SK-N-SH treated with all-trans-retinoic acid at 6 μM for 48 hours (cell line): ENCODE data around the gene FAM227B.
"Not testable (repeated sequence)": the region's sequence is repeated elsewhere in the genome, so short reads cannot be mapped to it uniquely, and the experiment has no call there.

Experiments
- BACH2 ChIP-seq: fragments of 250-450 bp; sonication (Bioruptor Pico); IDR thresholded peaks from 2 replicates; pipeline ENCODE4 v1.9.0; 2021; ENCODE audit warnings: mild to moderate bottlenecking, borderline replicate concordance
- OSR1 ChIP-seq: fragments of 250-450 bp; sonication (Bioruptor Pico); IDR thresholded peaks from 2 replicates; pipeline ENCODE4 v1.8.0; 2022; ENCODE audit warnings: moderate library complexity, mild to moderate bottlenecking, inconsistent platforms
- ZFP3 ChIP-seq: fragments of 250-450 bp; sonication (Bioruptor Pico); IDR thresholded peaks from 2 replicates; pipeline ENCODE4 v1.5.0; 2020; ENCODE audit warnings: mild to moderate bottlenecking, moderate library complexity
- ZFP30 ChIP-seq: fragments of 450-650 bp; formaldehyde crosslinking; IDR thresholded peaks from 2 replicates; pipeline ENCODE4 v1.5.0; 2022; ENCODE audit warnings: mild to moderate bottlenecking, moderate library complexity
- ZNF565 ChIP-seq: fragments of 450-650 bp; formaldehyde crosslinking; conservative IDR thresholded peaks from 2 replicates; pipeline ENCODE4 v1.5.0; 2020; ENCODE audit warnings: low read depth, mild to moderate bottlenecking, moderate library complexity
- ZNF70 ChIP-seq: fragments of 450-650 bp; formaldehyde crosslinking; IDR thresholded peaks from 2 replicates; pipeline ENCODE4 v1.5.0; 2020; ENCODE audit warnings: mild to moderate bottlenecking, moderate library complexity
- ZNF8 ChIP-seq: fragments of 450-650 bp; formaldehyde crosslinking; IDR thresholded peaks from 2 replicates; pipeline ENCODE4 v1.5.0; 2020; ENCODE audit warnings: mild to moderate bottlenecking, moderate library complexity
- TF ChIP-seq, protein P1 (sequence below): fragments of 250-450 bp; sonication (Bioruptor Pico); IDR thresholded peaks from 2 replicates; pipeline ENCODE4 v1.5.1; 2021; ENCODE audit warnings: mild to moderate bottlenecking, moderate library complexity
- TF ChIP-seq, protein P2 (sequence below): fragments of 250-450 bp; sonication (Bioruptor Pico); IDR thresholded peaks from 2 replicates; pipeline ENCODE4 v1.8.0; 2020; ENCODE audit warnings: mild to moderate bottlenecking, moderate library complexity, borderline replicate concordance

- not testable (repeated sequence) for TF ChIP-seq ZFP30 (CRISPR knock-in tag); ZNF565 (CRISPR knock-in tag); ZFP3 (CRISPR knock-in tag); BACH2 (CRISPR knock-in tag); OSR1; ZNF70 (CRISPR knock-in tag); ZNF8 (CRISPR knock-in tag)
- TF ChIP-seq, protein P1, sequence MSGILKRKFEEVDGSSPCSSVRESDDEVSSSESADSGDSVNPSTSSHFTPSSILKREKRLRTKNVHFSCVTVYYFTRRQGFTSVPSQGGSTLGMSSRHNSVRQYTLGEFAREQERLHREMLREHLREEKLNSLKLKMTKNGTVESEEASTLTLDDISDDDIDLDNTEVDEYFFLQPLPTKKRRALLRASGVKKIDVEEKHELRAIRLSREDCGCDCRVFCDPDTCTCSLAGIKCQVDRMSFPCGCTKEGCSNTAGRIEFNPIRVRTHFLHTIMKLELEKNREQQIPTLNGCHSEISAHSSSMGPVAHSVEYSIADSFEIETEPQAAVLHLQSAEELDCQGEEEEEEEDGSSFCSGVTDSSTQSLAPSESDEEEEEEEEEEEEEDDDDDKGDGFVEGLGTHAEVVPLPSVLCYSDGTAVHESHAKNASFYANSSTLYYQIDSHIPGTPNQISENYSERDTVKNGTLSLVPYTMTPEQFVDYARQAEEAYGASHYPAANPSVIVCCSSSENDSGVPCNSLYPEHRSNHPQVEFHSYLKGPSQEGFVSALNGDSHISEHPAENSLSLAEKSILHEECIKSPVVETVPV (CRISPR knock-in tag) = not testable (repeated sequence)
- TF ChIP-seq, protein P2, sequence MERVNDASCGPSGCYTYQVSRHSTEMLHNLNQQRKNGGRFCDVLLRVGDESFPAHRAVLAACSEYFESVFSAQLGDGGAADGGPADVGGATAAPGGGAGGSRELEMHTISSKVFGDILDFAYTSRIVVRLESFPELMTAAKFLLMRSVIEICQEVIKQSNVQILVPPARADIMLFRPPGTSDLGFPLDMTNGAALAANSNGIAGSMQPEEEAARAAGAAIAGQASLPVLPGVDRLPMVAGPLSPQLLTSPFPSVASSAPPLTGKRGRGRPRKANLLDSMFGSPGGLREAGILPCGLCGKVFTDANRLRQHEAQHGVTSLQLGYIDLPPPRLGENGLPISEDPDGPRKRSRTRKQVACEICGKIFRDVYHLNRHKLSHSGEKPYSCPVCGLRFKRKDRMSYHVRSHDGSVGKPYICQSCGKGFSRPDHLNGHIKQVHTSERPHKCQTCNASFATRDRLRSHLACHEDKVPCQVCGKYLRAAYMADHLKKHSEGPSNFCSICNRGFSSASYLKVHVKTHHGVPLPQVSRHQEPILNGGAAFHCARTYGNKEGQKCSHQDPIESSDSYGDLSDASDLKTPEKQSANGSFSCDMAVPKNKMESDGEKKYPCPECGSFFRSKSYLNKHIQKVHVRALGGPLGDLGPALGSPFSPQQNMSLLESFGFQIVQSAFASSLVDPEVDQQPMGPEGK (CRISPR knock-in tag) = not testable (repeated sequence)
Measured at GRCh38 chr15:49485401-49485800, 135.2 kb downstream of the FAM227B start.
